Colon (tissue), 2 donors: ENCODE measurements around the gene IDH2.
"Not testable (repeated sequence)": the region's sequence is repeated elsewhere in the genome, so short reads cannot be mapped to it uniquely, and the experiment has no call there.

ENCODE experiments used
- FAIRE-seq: peaks from 2 replicates; lab custom pipeline; 2012; peaks lifted over from hg19 to GRCh38; lab: Jason Lieb, UNC
- donor health status: control.
- donor health status: control.

The IDH2 gene

GRCh38 chr15:90114451-90114901, 12.2 kb upstream of the IDH2 start:
- no peak for FAIRE-seq

- no peak for FAIRE-seq
These were observed 10.9 kb upstream of the IDH2 start for GRCh38 chr15:90113166-90113565.

GRCh38 chr15:90109163-90109751, 7.0 kb upstream of the IDH2 start:
- not testable (repeated sequence) for FAIRE-seq

GRCh38 chr15:90108038-90108437, 5.8 kb upstream of the IDH2 start:
- not testable (repeated sequence) for FAIRE-seq

- FAIRE-seq, result no peak
These were observed 4.4 kb upstream of the IDH2 start for GRCh38 chr15:90106522-90107117.

GRCh38 chr15:90105521-90105920, 3.3 kb upstream of the IDH2 start:
- FAIRE-seq, result no peak

GRCh38 chr15:90104551-90104950, 2.3 kb upstream of the IDH2 start:
- FAIRE-seq, result no peak

GRCh38 chr15:90103701-90104329, 1.5 kb upstream of the IDH2 start:
- no peak for FAIRE-seq

GRCh38 chr15:90101130-90101968, 919 bp downstream of the IDH2 start:
- FAIRE-seq, result no peak

- no peak for FAIRE-seq
These were observed 2.1 kb downstream of the IDH2 start for GRCh38 chr15:90099868-90100831.

- FAIRE-seq, result no peak
These were observed 3.0 kb downstream of the IDH2 start for GRCh38 chr15:90099072-90099867.

- no peak for FAIRE-seq
These were observed 4.8 kb downstream of the IDH2 start for GRCh38 chr15:90097475-90097874.

- no peak for FAIRE-seq
These were observed 6.7 kb downstream of the IDH2 start for GRCh38 chr15:90095521-90095959.

- no peak for FAIRE-seq
These were observed 10.9 kb downstream of the IDH2 start for GRCh38 chr15:90091156-90091931.

GRCh38 chr15:90090226-90090848, 11.9 kb downstream of the IDH2 start:
- FAIRE-seq, result no peak

GRCh38 chr15:90087454-90088154, 14.7 kb downstream of the IDH2 start:
- FAIRE-seq, result no peak

- no peak for FAIRE-seq
These were observed 15.4 kb downstream of the IDH2 start for GRCh38 chr15:90086868-90087268.

GRCh38 chr15:90085565-90085964, 16.7 kb downstream of the IDH2 start:
- FAIRE-seq, result no peak
